GM12878 (cell line): ENCODE measurements around the gene KATNBL1. TPM values are rescaled to one million over a fixed set of nuclear protein-coding genes. Genes with fewer than 3 reads are reported as not detected.

Experiments
- ATAC-seq: fragments of 200-7000 bp; cut with Tn5 transposase; 3 replicates; pipeline ENCODE4 v1.9.1; 2020; ENCODE audit warnings: mild to moderate bottlenecking, moderate library complexity
- BruUV-seq: library from RNA; stranded (reverse); fragments of 400-500 nt; replicated peaks from 2 replicates; lab custom pipeline; 2021; lab: Mats Ljungman, UMichigan
- CTCF ChIA-PET: fragments of 300-600 bp; sonication (Branson Sonifier 250); formaldehyde crosslinking; extraction: SDS; loops from one replicate; lab custom pipeline; 2021; ENCODE audit warnings: inconsistent platforms; lab: Yijun Ruan, JAX
- POLR2A ChIA-PET: fragments of 350-600 bp; formaldehyde crosslinking; extraction: SDS; loops from one replicate; lab custom pipeline; 2021; ENCODE audit warnings: inconsistent platforms; lab: Charles Lee
- RAD21 ChIA-PET: fragments of 300-600 bp; sonication (Branson Sonifier 250); formaldehyde crosslinking; loops from one replicate; lab custom pipeline; 2023; ENCODE audit warnings: antibody characterized with exemption; ENCODE audit not compliant: unreplicated experiment; lab: Charles Lee
- SMC1A ChIA-PET: fragments of 300-600 bp; sonication (Branson Sonifier 250); formaldehyde crosslinking; loops from one replicate; lab custom pipeline; 2023; ENCODE audit not compliant: unreplicated experiment, uncharacterized antibody; lab: Charles Lee
- DNase-seq: peaks from one replicate; pipeline ENCODE4 v3.0.0-alpha.2; 2011; ENCODE audit warnings: low read depth, low spot score
- FAIRE-seq: peaks from 3 replicates; lab custom pipeline; 2011; peaks lifted over from hg19 to GRCh38; lab: Jason Lieb, UNC
- H2AFZ ChIP-seq: 2 replicates; pipeline ENCODE4 v1.6.0; 2011; ENCODE audit warnings: low read depth, low read length, control low read depth; ENCODE audit not compliant: control insufficient read depth
- H3K27ac ChIP-seq: 2 replicates; pipeline ENCODE4 v1.5.1; 2011; ENCODE audit warnings: control low read depth; ENCODE audit not compliant: control insufficient read depth, insufficient read depth
- H3K27me3 ChIP-seq, 2 experiments: replicated peaks in 1 of 2; 2 replicates each; pipeline versions ENCODE4 v1.6.0 to v1.6.1; 2011; ENCODE audit warnings: low read length in 1 of 2; ENCODE audit not compliant: control insufficient read depth in 2 of 2, insufficient read depth in 2 of 2
- H3K36me3 ChIP-seq, 2 experiments: 2 replicates each; pipeline ENCODE4 v1.5.1; 2011; ENCODE audit warnings: low read length in 1 of 2; ENCODE audit not compliant: control insufficient read depth in 2 of 2, insufficient read depth in 2 of 2
- H3K4me1 ChIP-seq: 2 replicates; pipeline ENCODE4 v1.6.1; 2011; ENCODE audit warnings: mild to moderate bottlenecking, low read length, moderate library complexity, mixed read lengths; ENCODE audit not compliant: control insufficient read depth, insufficient read depth
- H3K4me2 ChIP-seq: 2 replicates; pipeline ENCODE4 v1.6.0; 2011; ENCODE audit warnings: control low read depth; ENCODE audit not compliant: control insufficient read depth, insufficient read depth
- H3K4me3 ChIP-seq: fragments of 200-600 bp; sonication (generic); 2 replicates; pipeline ENCODE4 v1.5.1; 2016
- H3K79me2 ChIP-seq: 2 replicates; pipeline ENCODE4 v1.6.0; 2011; ENCODE audit warnings: low read length; ENCODE audit not compliant: control insufficient read depth, insufficient read depth
- H3K9ac ChIP-seq: 2 replicates; pipeline ENCODE4 v1.8.0; 2011; ENCODE audit warnings: low read length, control low read depth, mixed read lengths; ENCODE audit not compliant: control insufficient read depth, insufficient read depth
- H3K9me3 ChIP-seq: replicated peaks from 3 replicates; pipeline ENCODE4 v1.5.1; 2011; ENCODE audit warnings: mild to moderate bottlenecking, low read length; ENCODE audit not compliant: control insufficient read depth, insufficient read depth
- H4K20me1 ChIP-seq: 2 replicates; pipeline ENCODE4 v1.6.0; 2011; ENCODE audit not compliant: control insufficient read depth, insufficient read depth
- NBN ChIP-seq: fragments of 450-650 bp; IDR thresholded peaks from 2 replicates; pipeline ENCODE4 v1.6.1; 2016
- NFXL1 ChIP-seq: fragments of 450-650 bp; IDR thresholded peaks from 2 replicates; pipeline ENCODE4 v1.6.1; 2017; ENCODE audit warnings: antibody characterized with exemption, mild to moderate bottlenecking, borderline replicate concordance
- RAD21 ChIP-seq: IDR thresholded peaks from 2 replicates; pipeline ENCODE4 v1.6.1; 2011; ENCODE audit warnings: mild to moderate bottlenecking, low read depth, low read length, moderate library complexity; ENCODE audit not compliant: insufficient read depth
- RUNX3 ChIP-seq: IDR thresholded peaks from 2 replicates; pipeline ENCODE4 v1.6.1; 2012; ENCODE audit warnings: low read length, inconsistent platforms
- SRF ChIP-seq, 2 experiments: IDR thresholded peaks; 2 replicates each; pipeline ENCODE4 v1.6.1; 2011; ENCODE audit warnings: low read depth in 2 of 2, low read length in 2 of 2, mild to moderate bottlenecking in 1 of 2, moderate library complexity in 1 of 2
- STAT3 ChIP-seq: IDR thresholded peaks from 2 replicates; pipeline ENCODE4 v1.6.1; 2011; ENCODE audit warnings: low read depth, low read length, improper control_type of control experiment
- ZNF24 ChIP-seq: fragments of 450-650 bp; IDR thresholded peaks from 2 replicates; pipeline ENCODE4 v1.6.1; 2017; ENCODE audit warnings: antibody characterized with exemption, mild to moderate bottlenecking
- WGBS: methylation state at CpG from one replicate; pipeline ENCODE4 v1.1.6; 2016; ENCODE audit warnings: low lambda C conversion rate; ENCODE audit not compliant: insufficient replicate concordance, insufficient coverage; ENCODE audit errors: missing lambda C conversion rate; 5-methylcytosine and 5-hydroxymethylcytosine counted together
- in situ Hi-C: fragments of 300-500 bp; cut with MboI; formaldehyde crosslinking; loops from 9 replicates; pipeline ENCODE4 v1.14.3; 2018; ENCODE audit warnings: mixed read lengths
- intact Hi-C: fragments of 100-400 bp; cut with micrococcal nuclease; formaldehyde crosslinking; loops from one replicate; pipeline ENCODE4 v1.14.2; 2022; ENCODE audit not compliant: unreplicated experiment
- polyA plus RNA-seq, 11 experiments: library from polyadenylated mRNA; depleted of rRNA in 4 of 11; unstranded in 6 of 11; stranded (reverse) in 5 of 11; fragments of >200 nt; fragmentation: Nextera tagmentation in 4 of 11; fragmentation: Illumina TruSeq in 1 of 11; extraction: Ambion mirVana in 4 of 11; extraction: Trizol in 1 of 11; gene quantifications; 1 replicate in 1 of 11; 2 replicates in 10 of 11; pipeline versions ENCODE4 v1.2.1 to v1.2.3, GENCODE V29; 2011 to 2016; ENCODE audit warnings: inconsistent platforms in 2 of 11, missing spikeins in 2 of 11, low read depth in 1 of 11
- total RNA-seq, 4 experiments: library from RNA; depleted of rRNA in 3 of 4; stranded (reverse); fragments of >200 nt in 3 of 4; fragmentation: Illumina TruSeq in 1 of 4; extraction: Trizol in 1 of 4; gene quantifications; 2 replicates each; pipeline versions ENCODE4 v1.2.1 to v1.2.3, GENCODE V29; 2013 to 2021
- TF ChIP-seq, protein P1 (sequence below): fragments of 450-650 bp; IDR thresholded peaks from 2 replicates; pipeline ENCODE4 v1.6.1; 2017; ENCODE audit warnings: mild to moderate bottlenecking, low read depth, inconsistent platforms; ENCODE audit not compliant: poor library complexity, severe bottlenecking
- TF ChIP-seq, protein P2 (sequence below): fragments of 450-650 bp; conservative IDR thresholded peaks from 2 replicates; pipeline ENCODE4 v1.6.1; 2017; ENCODE audit warnings: mild to moderate bottlenecking, moderate library complexity
- TF ChIP-seq, protein P3 (sequence below): IDR thresholded peaks from 2 replicates; pipeline ENCODE4 v1.6.1; 2011; ENCODE audit warnings: borderline replicate concordance, low read depth, mild to moderate bottlenecking, moderate library complexity, low read length; ENCODE audit not compliant: insufficient read depth, poor library complexity, severe bottlenecking

KATNBL1 gene
- total and polyA plus RNA-seq, 10 of the 15 experiments (the other 5 are each of a cell fraction or from before 2014, with no cell fraction given), result 7.8 to 58.8 (median 30.1) TPM

DNA sequence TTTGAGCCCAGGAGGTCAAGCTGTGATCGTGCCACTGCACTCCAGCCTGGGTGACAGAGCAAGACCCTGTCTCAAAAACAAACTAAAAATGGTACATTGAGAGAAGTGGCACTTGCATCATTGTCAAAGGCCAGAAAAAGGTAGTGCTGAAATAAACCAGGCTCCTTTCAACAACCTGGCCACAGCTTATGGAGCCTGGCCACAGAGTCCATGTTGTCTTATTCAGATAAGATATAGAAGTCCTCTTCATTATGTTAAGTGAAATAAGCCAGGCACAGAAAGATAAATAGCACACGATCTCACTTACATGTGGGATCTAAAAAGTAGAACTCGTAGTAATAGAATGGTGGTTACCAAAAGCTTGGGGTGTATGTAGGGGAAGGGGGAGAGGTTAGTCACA lies 49.7 kb upstream of the KATNBL1 start:
- ChIA-PET SMC1A (interaction anchor here (0.6 to 2.7 kb wide), 3 partner anchors 10 to 336 kb away, joined by 3 to 10 read pairs (median 3); partner anchors contain the start of gene LPCAT4), POLR2A (no interaction called here), RAD21 (interaction anchor here (0.5 to 1.3 kb wide), 2 partner anchors 49 to 84 kb away, joined by 3 read pairs; partner anchors contain the start of genes NOP10 and NUTM1), CTCF (interaction anchor here (2.5 kb wide), 1 partner anchor 108 kb away, joined by 10 read pairs; the partner anchor contains the start of gene LPCAT4)
- Histone ChIP-seq H3K9ac (no peak overlapping the region), H3K4me3 (no peak overlapping the region), H3K27ac (no peak overlapping the region), H3K27me3 (no peaks in the 10 kb centered on the region), H3K36me3 (peaks cover 5 to 22% of the 10 kb centered on the region in 2 experiments), H3K79me2 (no peaks in the 10 kb centered on the region), H4K20me1 (no peaks in the 10 kb centered on the region), H3K4me1 (no peaks in the 10 kb centered on the region), H3K9me3 (no peaks in the 10 kb centered on the region; the same call in 2 of the 3 replicates), H3K4me2 (no peak overlapping the region), H2AFZ (no peak overlapping the region)
- no TSS peak for BruUV-seq
- 97% methylated on average over 3 of the region's 3 CpGs for WGBS
- DNase-seq (no peak), FAIRE-seq (no peak), ATAC-seq (no peak)
- in situ Hi-C loops (no loop called here), intact Hi-C loops (no loop called here)
- TF ChIP-seq NBN (no peak), NFXL1 (no peak), RUNX3 (no peak), SRF (IDR thresholded peaks at IDR 0.05; ENCODE audit: low read depth in 2 of 2, low read length in 2 of 2) (no peak), STAT3 (no peak), ZNF24 (no peak), RAD21 (no peak)
- TF ChIP-seq, protein P1, sequence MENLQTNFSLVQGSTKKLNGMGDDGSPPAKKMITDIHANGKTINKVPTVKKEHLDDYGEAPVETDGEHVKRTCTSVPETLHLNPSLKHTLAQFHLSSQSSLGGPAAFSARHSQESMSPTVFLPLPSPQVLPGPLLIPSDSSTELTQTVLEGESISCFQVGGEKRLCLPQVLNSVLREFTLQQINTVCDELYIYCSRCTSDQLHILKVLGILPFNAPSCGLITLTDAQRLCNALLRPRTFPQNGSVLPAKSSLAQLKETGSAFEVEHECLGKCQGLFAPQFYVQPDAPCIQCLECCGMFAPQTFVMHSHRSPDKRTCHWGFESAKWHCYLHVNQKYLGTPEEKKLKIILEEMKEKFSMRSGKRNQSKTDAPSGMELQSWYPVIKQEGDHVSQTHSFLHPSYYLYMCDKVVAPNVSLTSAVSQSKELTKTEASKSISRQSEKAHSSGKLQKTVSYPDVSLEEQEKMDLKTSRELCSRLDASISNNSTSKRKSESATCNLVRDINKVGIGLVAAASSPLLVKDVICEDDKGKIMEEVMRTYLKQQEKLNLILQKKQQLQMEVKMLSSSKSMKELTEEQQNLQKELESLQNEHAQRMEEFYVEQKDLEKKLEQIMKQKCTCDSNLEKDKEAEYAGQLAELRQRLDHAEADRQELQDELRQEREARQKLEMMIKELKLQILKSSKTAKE, result no peak
- TF ChIP-seq, protein P2, sequence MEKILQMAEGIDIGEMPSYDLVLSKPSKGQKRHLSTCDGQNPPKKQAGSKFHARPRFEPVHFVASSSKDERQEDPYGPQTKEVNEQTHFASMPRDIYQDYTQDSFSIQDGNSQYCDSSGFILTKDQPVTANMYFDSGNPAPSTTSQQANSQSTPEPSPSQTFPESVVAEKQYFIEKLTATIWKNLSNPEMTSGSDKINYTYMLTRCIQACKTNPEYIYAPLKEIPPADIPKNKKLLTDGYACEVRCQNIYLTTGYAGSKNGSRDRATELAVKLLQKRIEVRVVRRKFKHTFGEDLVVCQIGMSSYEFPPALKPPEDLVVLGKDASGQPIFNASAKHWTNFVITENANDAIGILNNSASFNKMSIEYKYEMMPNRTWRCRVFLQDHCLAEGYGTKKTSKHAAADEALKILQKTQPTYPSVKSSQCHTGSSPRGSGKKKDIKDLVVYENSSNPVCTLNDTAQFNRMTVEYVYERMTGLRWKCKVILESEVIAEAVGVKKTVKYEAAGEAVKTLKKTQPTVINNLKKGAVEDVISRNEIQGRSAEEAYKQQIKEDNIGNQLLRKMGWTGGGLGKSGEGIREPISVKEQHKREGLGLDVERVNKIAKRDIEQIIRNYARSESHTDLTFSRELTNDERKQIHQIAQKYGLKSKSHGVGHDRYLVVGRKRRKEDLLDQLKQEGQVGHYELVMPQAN, result no peak
- TF ChIP-seq, protein P3, sequence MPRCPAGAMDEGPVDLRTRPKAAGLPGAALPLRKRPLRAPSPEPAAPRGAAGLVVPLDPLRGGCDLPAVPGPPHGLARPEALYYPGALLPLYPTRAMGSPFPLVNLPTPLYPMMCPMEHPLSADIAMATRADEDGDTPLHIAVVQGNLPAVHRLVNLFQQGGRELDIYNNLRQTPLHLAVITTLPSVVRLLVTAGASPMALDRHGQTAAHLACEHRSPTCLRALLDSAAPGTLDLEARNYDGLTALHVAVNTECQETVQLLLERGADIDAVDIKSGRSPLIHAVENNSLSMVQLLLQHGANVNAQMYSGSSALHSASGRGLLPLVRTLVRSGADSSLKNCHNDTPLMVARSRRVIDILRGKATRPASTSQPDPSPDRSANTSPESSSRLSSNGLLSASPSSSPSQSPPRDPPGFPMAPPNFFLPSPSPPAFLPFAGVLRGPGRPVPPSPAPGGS, result no peak
